ENCODE measurements around the gene PPP1R9A. TPM values are rescaled to one million over a fixed set of nuclear protein-coding genes. Genes with fewer than 3 reads are reported as not detected.

The PPP1R9A gene
- total RNA-seq, 1 donor from 2014 or later = 14.1 TPM

- DNase-seq (ENCODE audit: low read depth) = no peak
- no peak for TF ChIP-seq CTCF (conservative IDR thresholded peaks at IDR 0.05; ENCODE audit: low read depth, low read length)
Measured at GRCh38 chr7:94908323-94909178, 1.2 kb downstream of the PPP1R9A start.

GRCh38 chr7:94909179-94909466, 1.7 kb downstream of the PPP1R9A start:
- TF ChIP-seq CTCF (conservative IDR thresholded peaks at IDR 0.05; ENCODE audit: low read depth, low read length) = no peak
- peak overlapping the region; percentile 75 for H3K4me3 ChIP-seq (ENCODE audit: low read depth, low read length)

More at GRCh38 chr7:94908323-94909178, 1.2 kb downstream of the PPP1R9A start:
- H3K4me3 ChIP-seq (ENCODE audit: low read depth, low read length) = peak overlapping the region; percentile 75

GRCh38 chr7:94912085-94912484, 4.7 kb downstream of the PPP1R9A start:
- DNase-seq (ENCODE audit: low read depth) = no peak
- no peak overlapping the region for H3K4me3 ChIP-seq (ENCODE audit: low read depth, low read length)
- TF ChIP-seq CTCF (conservative IDR thresholded peaks at IDR 0.05; ENCODE audit: low read depth, low read length) = no peak

More at GRCh38 chr7:94909179-94909466, 1.7 kb downstream of the PPP1R9A start:
- DNase-seq (ENCODE audit: low read depth) = no peak

GRCh38 chr7:94913391-94913790, 6.0 kb downstream of the PPP1R9A start:
- no peak for DNase-seq (ENCODE audit: low read depth)
- no peak for TF ChIP-seq CTCF (conservative IDR thresholded peaks at IDR 0.05; ENCODE audit: low read depth, low read length)
- no peak overlapping the region for H3K4me3 ChIP-seq (ENCODE audit: low read depth, low read length)

- no peak for DNase-seq (ENCODE audit: low read depth)
- H3K4me3 ChIP-seq (ENCODE audit: low read depth, low read length) = no peak overlapping the region
- no peak for TF ChIP-seq CTCF (conservative IDR thresholded peaks at IDR 0.05; ENCODE audit: low read depth, low read length)
Measured at GRCh38 chr7:94921911-94922310, 14.5 kb downstream of the PPP1R9A start.

GRCh38 chr7:94922457-94922856, 15.1 kb downstream of the PPP1R9A start:
- TF ChIP-seq CTCF (conservative IDR thresholded peaks at IDR 0.05; ENCODE audit: low read depth, low read length) = no peak
- H3K4me3 ChIP-seq (ENCODE audit: low read depth, low read length) = no peak overlapping the region
- DNase-seq (ENCODE audit: low read depth) = no peak

- no peak overlapping the region for H3K4me3 ChIP-seq (ENCODE audit: low read depth, low read length)
- TF ChIP-seq CTCF (conservative IDR thresholded peaks at IDR 0.05; ENCODE audit: low read depth, low read length) = no peak
- no peak for DNase-seq (ENCODE audit: low read depth)
Measured at GRCh38 chr7:94923412-94923811, 16.0 kb downstream of the PPP1R9A start.
